ENCODE data around the gene GRB2. TPM values are rescaled to one million over a fixed set of nuclear protein-coding genes. Genes with fewer than 3 reads are reported as not detected.

Gene GRB2
- total RNA-seq, 2 experiments from 2014 or later, result 244 to 308 TPM

- Histone ChIP-seq H3K4me2 (ENCODE audit: low read length) (no peak overlapping the region), H3K9me2 (ENCODE audit: insufficient read depth, low read length) (no peaks in the 10 kb centered on the region), H4K20me1 (ENCODE audit: insufficient read depth, low read length) (no peaks in the 10 kb centered on the region), H3K27ac (ENCODE audit: low read depth, low read length, poor library complexity, severe bottlenecking) (peak overlapping the region; percentile 47), H2AFZ (ENCODE audit: low read length) (no peak overlapping the region), H3K9me3 (ENCODE audit: low read length) (no peaks in the 10 kb centered on the region), H3K4me3 (ENCODE audit: low read depth, low read length, poor library complexity, severe bottlenecking) (no peak overlapping the region), H3K36me3 (ENCODE audit: insufficient read depth, low read length) (peaks cover 89% of the 10 kb centered on the region), H3K4me1 (ENCODE audit: insufficient read depth, low read length, poor library complexity, severe bottlenecking) (peaks cover 58% of the 10 kb centered on the region), H3K79me2 (ENCODE audit: insufficient read depth, low read depth, low read length) (peaks cover 84% of the 10 kb centered on the region)
- POLR2A ChIA-PET, result interaction anchor here (0.7 to 23.2 kb wide), 6 partner anchors 9 to 86 kb away, joined by 3 to 393 read pairs (median 6); no protein-coding TSS in a partner anchor
- TF ChIP-seq CTCF (conservative IDR thresholded peaks at IDR 0.05; ENCODE audit: low read length) (no peak), EZH2phosphoT487 (IDR thresholded peaks at IDR 0.05; ENCODE audit: borderline replicate concordance, low read depth, low read length) (no peak)
- DNase-seq (ENCODE audit: low spot score), result no peak
- CTCF ChIA-PET (ENCODE audit: unreplicated experiment), result interaction anchor here (1.4 kb wide), 1 partner anchor 12 kb away, joined by 6 read pairs; no protein-coding TSS in a partner anchor
- intact Hi-C loops (cut with micrococcal nuclease; ENCODE audit: unreplicated experiment), result no loop called here
- no TSS peak for BruUV-seq (replicated peaks)
Measured at GRCh38 chr17:75325827-75326225, 79.7 kb downstream of the GRB2 start.

DNA sequence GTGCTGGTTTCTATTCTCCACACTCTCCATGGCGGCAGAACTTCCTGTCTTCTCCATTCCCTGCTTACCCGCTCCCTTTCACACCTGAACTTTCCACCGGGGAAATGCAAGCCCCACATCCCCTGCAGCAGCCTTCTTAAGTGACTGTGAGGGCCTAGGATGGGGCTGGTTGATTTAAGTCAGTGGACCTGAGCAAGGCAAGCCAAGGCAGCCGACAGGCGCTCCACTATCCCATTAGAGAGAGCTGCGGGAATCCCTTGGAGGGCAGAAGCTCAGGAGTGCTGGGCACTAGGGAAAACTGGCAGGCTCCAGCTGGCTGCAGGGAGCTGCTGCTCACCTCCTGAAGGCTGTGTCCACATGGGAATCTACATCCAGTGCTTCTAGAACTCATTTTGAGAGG, 80.1 kb downstream of the GRB2 start:
- Histone ChIP-seq H3K4me2 (ENCODE audit: low read length) (no peak overlapping the region), H3K79me2 (ENCODE audit: insufficient read depth, low read depth, low read length) (peaks cover 82% of the 10 kb centered on the region), H3K4me3 (ENCODE audit: low read depth, low read length, poor library complexity, severe bottlenecking) (no peak overlapping the region), H4K20me1 (ENCODE audit: insufficient read depth, low read length) (no peaks in the 10 kb centered on the region), H3K36me3 (ENCODE audit: insufficient read depth, low read length) (peaks cover 89% of the 10 kb centered on the region), H3K9me2 (ENCODE audit: insufficient read depth, low read length) (no peaks in the 10 kb centered on the region), H3K4me1 (ENCODE audit: insufficient read depth, low read length, poor library complexity, severe bottlenecking) (peaks cover 62% of the 10 kb centered on the region), H3K9me3 (ENCODE audit: low read length) (no peaks in the 10 kb centered on the region), H2AFZ (ENCODE audit: low read length) (no peak overlapping the region), H3K27ac (ENCODE audit: low read depth, low read length, poor library complexity, severe bottlenecking) (peak overlapping the region; percentile 47)
- CTCF ChIA-PET (ENCODE audit: unreplicated experiment), result no interaction called here
- no peak for DNase-seq (ENCODE audit: low spot score)
- TF ChIP-seq CTCF (conservative IDR thresholded peaks at IDR 0.05; ENCODE audit: low read length) (no peak), EZH2phosphoT487 (IDR thresholded peaks at IDR 0.05; ENCODE audit: borderline replicate concordance, low read depth, low read length) (no peak)
- intact Hi-C loops (cut with micrococcal nuclease; ENCODE audit: unreplicated experiment), result no loop called here
- POLR2A ChIA-PET, result interaction anchor here (0.7 to 23.2 kb wide), 4 partner anchors 17 to 55 kb away, joined by 3 to 393 read pairs (median 4); no protein-coding TSS in a partner anchor
- BruUV-seq (replicated peaks), result no TSS peak

GRCh38 chr17:75321506-75321905, 84.0 kb downstream of the GRB2 start:
- no peak overlapping the region for H2AFZ ChIP-seq (ENCODE audit: low read length)
- ChIA-PET CTCF (ENCODE audit: unreplicated experiment) (interaction anchor here (0.6 to 2.7 kb wide), 12 partner anchors 14 to 90 kb away, joined by 3 to 10 read pairs (median 3); no protein-coding TSS in a partner anchor), POLR2A (interaction anchor here (0.9 to 23.2 kb wide), 10 partner anchors 21 to 88 kb away, joined by 4 to 393 read pairs (median 10); partner anchors contain the start of gene SLC25A19)
- BruUV-seq (replicated peaks), result no TSS peak
- peaks cover 70% of the 10 kb centered on the region for H3K79me2 ChIP-seq (ENCODE audit: insufficient read depth, low read depth, low read length)
- peaks cover 92% of the 10 kb centered on the region for H3K36me3 ChIP-seq (ENCODE audit: insufficient read depth, low read length)
- intact Hi-C loops (cut with micrococcal nuclease; ENCODE audit: unreplicated experiment), result no loop called here
- H4K20me1 ChIP-seq (ENCODE audit: insufficient read depth, low read length), result no peaks in the 10 kb centered on the region
- no peak overlapping the region for H3K4me3 ChIP-seq (ENCODE audit: low read depth, low read length, poor library complexity, severe bottlenecking)
- H3K9me3 ChIP-seq (ENCODE audit: low read length), result no peaks in the 10 kb centered on the region
- TF ChIP-seq EZH2phosphoT487 (IDR thresholded peaks at IDR 0.05; ENCODE audit: borderline replicate concordance, low read depth, low read length) (no peak), CTCF (conservative IDR thresholded peaks at IDR 0.05; ENCODE audit: low read length) (no peak)
- no peak for DNase-seq (ENCODE audit: low spot score)
- peak overlapping the region; percentile 92 for H3K27ac ChIP-seq (ENCODE audit: low read depth, low read length, poor library complexity, severe bottlenecking)
- H3K9me2 ChIP-seq (ENCODE audit: insufficient read depth, low read length), result no peaks in the 10 kb centered on the region
- peaks cover 90% of the 10 kb centered on the region for H3K4me1 ChIP-seq (ENCODE audit: insufficient read depth, low read length, poor library complexity, severe bottlenecking)
- H3K4me2 ChIP-seq (ENCODE audit: low read length), result peak overlapping the region; percentile 67; the same call in 1 of the 2 replicates

All from OCI-LY7 (cell line).